Activated CD8-positive, alpha-beta T cell treated with anti-CD3 and anti-CD28 coated beads for 36 hours (primary cell): ENCODE results near the gene SPTB. TPM values are rescaled to one million over a fixed set of nuclear protein-coding genes. Genes with fewer than 3 reads are reported as not detected.

Experiments
- ATAC-seq: fragments of 200-7000 bp; cut with Tn5 transposase; one replicate; pipeline ENCODE4 v1.10.0; 2021; ENCODE audit warnings: mild to moderate bottlenecking, moderate library complexity
- CTCF ChIA-PET: fragments of 350-600 bp; sonication (Branson Sonifier 250); formaldehyde crosslinking; loops from one replicate; lab custom pipeline; 2021; ENCODE audit warnings: antibody characterized with exemption; lab: Charles Lee
- POLR2A ChIA-PET: fragments of 350-600 bp; sonication (Branson Sonifier 250); formaldehyde crosslinking; loops from one replicate; lab custom pipeline; 2021; ENCODE audit warnings: antibody characterized with exemption; lab: Charles Lee
- DNase-seq: peaks from one replicate; pipeline ENCODE4 v3.0.0-alpha.2; 2020
- H3K27ac Mint-ChIP-seq: one replicate; pipeline ENCODE4 v1.8.0; 2021; ENCODE audit warnings: mild to moderate bottlenecking, mixed read lengths
- H3K27me3 Mint-ChIP-seq: one replicate; pipeline ENCODE4 v1.8.0; 2021; ENCODE audit warnings: mixed read lengths
- H3K36me3 Mint-ChIP-seq: one replicate; pipeline ENCODE4 v1.8.0; 2021; ENCODE audit warnings: low read depth, mixed read lengths
- H3K4me1 Mint-ChIP-seq: one replicate; pipeline ENCODE4 v1.8.0; 2021; ENCODE audit warnings: low read depth, mixed read lengths
- H3K4me3 Mint-ChIP-seq: one replicate; pipeline ENCODE4 v1.8.0; 2021; ENCODE audit warnings: mild to moderate bottlenecking, moderate library complexity, mixed read lengths
- H3K9me3 Mint-ChIP-seq: one replicate; pipeline ENCODE4 v1.8.0; 2021; ENCODE audit warnings: mixed read lengths
- CTCF ChIP-seq: fragments of 200-600 bp; IDR thresholded peaks from one replicate; pipeline ENCODE4 v1.8.0; 2022; ENCODE audit warnings: antibody characterized with exemption, mild to moderate bottlenecking
- intact Hi-C: fragments of 100-400 bp; cut with micrococcal nuclease; formaldehyde crosslinking; loops from one replicate; pipeline ENCODE4 v1.10.0; 2022
- microRNA-seq: library from miRNA; unstranded; fragments of <30 nt; microRNA quantifications from one replicate; pipeline ENCODE4 v1.2.0, GENCODE V29; 2022; ENCODE audit warnings: borderline microRNAs expressed, borderline replicate concordance
- total RNA-seq, 2 experiments: library from RNA; stranded (reverse); gene quantifications; one replicate each; pipeline ENCODE4 v1.2.3, GENCODE V29; 2021

SPTB gene
- total RNA-seq, 2 experiments from 2014 or later, result 0.07 to 0.27 TPM

GRCh38 chr14:64700290-64700689, 179.4 kb downstream of the SPTB start:
- POLR2A ChIA-PET, result interaction anchor here (0.9 kb wide), 1 partner anchor 41 kb away, joined by 3 read pairs; no protein-coding TSS in a partner anchor
- Mint-ChIP-seq H3K4me3 (no peak overlapping the region), H3K4me1 (peaks cover 10% of the 10 kb centered on the region), H3K27me3 (peaks cover 55% of the 10 kb centered on the region), H3K27ac (no peak overlapping the region), H3K9me3 (no peaks in the 10 kb centered on the region), H3K36me3 (no peaks in the 10 kb centered on the region)
- CTCF ChIA-PET, result no interaction called here
- DNase-seq, result no peak
- ATAC-seq, result no peak
- TF ChIP-seq CTCF, result no peak
- intact Hi-C loops, result no loop called here

- ATAC-seq (no peak), DNase-seq (no peak)
- Mint-ChIP-seq H3K4me1 (peaks cover 8% of the 10 kb centered on the region), H3K4me3 (no peak overlapping the region), H3K9me3 (no peaks in the 10 kb centered on the region), H3K27ac (no peak overlapping the region), H3K36me3 (no peaks in the 10 kb centered on the region), H3K27me3 (peaks cover 51% of the 10 kb centered on the region)
- TF ChIP-seq CTCF, result no peak
- ChIA-PET CTCF (interaction anchor here (1.2 to 1.9 kb wide), 3 partner anchors 9 to 66 kb away, joined by 3 to 6 read pairs (median 3); no protein-coding TSS in a partner anchor), POLR2A (no interaction called here)
- intact Hi-C loops, result no loop called here
These were observed 180.8 kb downstream of the SPTB start for GRCh38 chr14:64698903-64699302.

GRCh38 chr14:64696355-64696857, 183.3 kb downstream of the SPTB start:
- Mint-ChIP-seq H3K27me3 (peaks cover 29% of the 10 kb centered on the region), H3K4me1 (no peaks in the 10 kb centered on the region), H3K4me3 (no peak overlapping the region), H3K36me3 (no peaks in the 10 kb centered on the region), H3K9me3 (no peaks in the 10 kb centered on the region), H3K27ac (no peak overlapping the region)
- DNase-seq, result no peak
- ChIA-PET CTCF (interaction anchor here (0.5 to 1.1 kb wide), 2 partner anchors 22 to 127 kb away, joined by 3 read pairs; no protein-coding TSS in a partner anchor), POLR2A (no interaction called here)
- no peak for TF ChIP-seq CTCF
- intact Hi-C loops, result no loop called here
- no peak for ATAC-seq

Small RNA genes lying within 50 kb of the gene (microRNA-seq; reads per million reads assigned to microRNA genes)
- not detected for gene MIR7855

Other genes with a start within 250 kb of the SPTB start
- 1 to 10 TPM; 2.7 to 2.8 TPM for gene PLEKHG3, start 175.5 kb downstream of the SPTB start, total RNA-seq
- gene CHURC1, start 34.5 kb upstream of the SPTB start, total RNA-seq, result 10 to 100 TPM; 47.0 to 57.4 TPM
- not detected for gene GPX2, start 62.8 kb upstream of the SPTB start, total RNA-seq
- gene RAB15, start 92.4 kb upstream of the SPTB start, total RNA-seq, result 1 to 10 TPM; 2.1 to 2.3 TPM
- gene FNTB, start 107.0 kb upstream of the SPTB start, total RNA-seq, result 10 to 100 TPM; 18.8 to 23.5 TPM
- gene MAX, start 222.6 kb upstream of the SPTB start, total RNA-seq, result 10 to 100 TPM; 92.6 to 92.8 TPM